ENCODE measurements around the gene ADCK2.

DNA sequence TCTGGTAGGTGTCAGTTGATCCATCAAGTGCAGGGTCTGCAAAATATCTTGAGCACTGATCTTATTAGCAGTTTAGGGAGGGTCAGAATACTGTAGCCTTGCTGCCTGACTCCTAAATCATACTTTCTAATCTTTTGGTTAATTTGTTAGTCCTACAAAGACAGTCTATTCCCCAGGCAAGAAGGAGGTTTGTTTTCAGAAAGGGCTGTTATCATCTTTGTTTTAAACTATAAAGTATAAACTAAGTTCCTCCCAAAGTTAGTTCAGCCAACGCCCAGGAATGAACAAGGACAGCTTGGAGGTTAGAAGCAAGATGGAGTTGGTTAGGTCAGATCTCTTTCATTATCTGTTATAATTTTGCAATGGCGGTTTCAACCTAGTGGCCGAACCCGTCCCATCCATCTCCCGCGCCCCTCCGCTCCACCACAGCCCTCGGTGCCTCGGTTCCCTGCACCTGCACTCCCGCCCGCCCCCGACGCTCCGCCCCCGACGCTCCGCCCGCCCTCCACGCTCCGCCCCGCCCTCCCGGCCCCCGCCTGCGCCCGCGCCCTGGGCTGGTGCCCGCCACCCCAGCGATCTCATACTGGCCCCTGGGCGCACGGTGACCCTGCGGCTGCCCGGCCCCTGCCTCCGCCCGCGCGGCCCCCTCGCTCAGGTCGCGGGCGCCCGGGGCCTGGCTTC is at the start of gene ADCK2:
- TF ChIP-seq, protein P1, sequence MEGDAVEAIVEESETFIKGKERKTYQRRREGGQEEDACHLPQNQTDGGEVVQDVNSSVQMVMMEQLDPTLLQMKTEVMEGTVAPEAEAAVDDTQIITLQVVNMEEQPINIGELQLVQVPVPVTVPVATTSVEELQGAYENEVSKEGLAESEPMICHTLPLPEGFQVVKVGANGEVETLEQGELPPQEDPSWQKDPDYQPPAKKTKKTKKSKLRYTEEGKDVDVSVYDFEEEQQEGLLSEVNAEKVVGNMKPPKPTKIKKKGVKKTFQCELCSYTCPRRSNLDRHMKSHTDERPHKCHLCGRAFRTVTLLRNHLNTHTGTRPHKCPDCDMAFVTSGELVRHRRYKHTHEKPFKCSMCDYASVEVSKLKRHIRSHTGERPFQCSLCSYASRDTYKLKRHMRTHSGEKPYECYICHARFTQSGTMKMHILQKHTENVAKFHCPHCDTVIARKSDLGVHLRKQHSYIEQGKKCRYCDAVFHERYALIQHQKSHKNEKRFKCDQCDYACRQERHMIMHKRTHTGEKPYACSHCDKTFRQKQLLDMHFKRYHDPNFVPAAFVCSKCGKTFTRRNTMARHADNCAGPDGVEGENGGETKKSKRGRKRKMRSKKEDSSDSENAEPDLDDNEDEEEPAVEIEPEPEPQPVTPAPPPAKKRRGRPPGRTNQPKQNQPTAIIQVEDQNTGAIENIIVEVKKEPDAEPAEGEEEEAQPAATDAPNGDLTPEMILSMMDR (IDR thresholded peaks at IDR 0.05; ENCODE audit: low read length) = no peak; the same call in 1 of the 2 replicates
- TF ChIP-seq EZH2 (IDR thresholded peaks at IDR 0.05; ENCODE audit: borderline replicate concordance, low read length) = no peak
